PFSK-1 (cell line): Measurements from ENCODE around the gene SYNDIG1.

Experiments
- FOXP2 ChIP-seq: optimal IDR thresholded peaks from 2 replicates; pipeline ENCODE3; 2011; ENCODE audit warnings: borderline replicate concordance, control low read depth, inconsistent platforms; ENCODE audit not compliant: insufficient read depth; ENCODE audit errors: extremely low read length, extremely low read depth
- POLR2AphosphoS5 ChIP-seq: IDR thresholded peaks from 2 replicates; pipeline ENCODE4 v1.6.1; 2012; ENCODE audit warnings: low read depth, mild to moderate bottlenecking, control low read depth, low read length, moderate library complexity
- SIN3A ChIP-seq: IDR thresholded peaks from 2 replicates; pipeline ENCODE4 v1.6.1; 2012; ENCODE audit warnings: mild to moderate bottlenecking, low read length, moderate library complexity, borderline replicate concordance; ENCODE audit not compliant: insufficient read depth
- TAF1 ChIP-seq: IDR thresholded peaks from 2 replicates; pipeline ENCODE4 v1.6.1; 2012; ENCODE audit warnings: low read length, control low read depth, borderline replicate concordance; ENCODE audit not compliant: insufficient read depth
- TF ChIP-seq, protein P1 (sequence below), 2 experiments: IDR thresholded peaks; 2 replicates each; pipeline versions ENCODE4 v1.6.1 to v1.8.0; 2011 to 2012; ENCODE audit warnings: low read depth in 2 of 2, low read length in 2 of 2, control low read depth in 1 of 2, inconsistent platforms in 1 of 2, mild to moderate bottlenecking in 1 of 2, moderate library complexity in 1 of 2; ENCODE audit not compliant: insufficient read depth in 1 of 2

The SYNDIG1 gene

DNA sequence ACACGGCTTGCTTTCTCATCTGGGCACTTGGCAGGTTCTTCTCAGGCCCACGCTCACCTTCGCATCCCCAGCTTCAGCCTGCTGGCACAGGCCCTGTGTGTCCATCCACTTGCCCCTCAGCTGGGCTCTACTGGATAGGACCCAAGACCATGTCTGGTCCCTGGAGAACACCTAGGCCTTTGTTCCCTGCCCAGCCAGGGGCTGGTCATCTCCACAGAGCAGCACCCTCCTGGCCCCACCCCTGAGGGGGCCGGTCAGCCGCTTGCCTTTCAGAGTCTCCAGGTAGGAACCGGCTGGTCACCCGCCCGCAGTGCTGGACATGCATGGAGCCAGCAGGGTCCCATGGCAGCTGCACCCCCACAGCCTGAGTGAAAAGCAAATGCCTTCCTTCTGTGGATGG, 191.2 kb downstream of the SYNDIG1 start:
- no peak for TF ChIP-seq FOXP2
- no peak for TF ChIP-seq SIN3A
- no peak for TF ChIP-seq TAF1
- no peak for TF ChIP-seq POLR2AphosphoS5
- TF ChIP-seq, protein P1, sequence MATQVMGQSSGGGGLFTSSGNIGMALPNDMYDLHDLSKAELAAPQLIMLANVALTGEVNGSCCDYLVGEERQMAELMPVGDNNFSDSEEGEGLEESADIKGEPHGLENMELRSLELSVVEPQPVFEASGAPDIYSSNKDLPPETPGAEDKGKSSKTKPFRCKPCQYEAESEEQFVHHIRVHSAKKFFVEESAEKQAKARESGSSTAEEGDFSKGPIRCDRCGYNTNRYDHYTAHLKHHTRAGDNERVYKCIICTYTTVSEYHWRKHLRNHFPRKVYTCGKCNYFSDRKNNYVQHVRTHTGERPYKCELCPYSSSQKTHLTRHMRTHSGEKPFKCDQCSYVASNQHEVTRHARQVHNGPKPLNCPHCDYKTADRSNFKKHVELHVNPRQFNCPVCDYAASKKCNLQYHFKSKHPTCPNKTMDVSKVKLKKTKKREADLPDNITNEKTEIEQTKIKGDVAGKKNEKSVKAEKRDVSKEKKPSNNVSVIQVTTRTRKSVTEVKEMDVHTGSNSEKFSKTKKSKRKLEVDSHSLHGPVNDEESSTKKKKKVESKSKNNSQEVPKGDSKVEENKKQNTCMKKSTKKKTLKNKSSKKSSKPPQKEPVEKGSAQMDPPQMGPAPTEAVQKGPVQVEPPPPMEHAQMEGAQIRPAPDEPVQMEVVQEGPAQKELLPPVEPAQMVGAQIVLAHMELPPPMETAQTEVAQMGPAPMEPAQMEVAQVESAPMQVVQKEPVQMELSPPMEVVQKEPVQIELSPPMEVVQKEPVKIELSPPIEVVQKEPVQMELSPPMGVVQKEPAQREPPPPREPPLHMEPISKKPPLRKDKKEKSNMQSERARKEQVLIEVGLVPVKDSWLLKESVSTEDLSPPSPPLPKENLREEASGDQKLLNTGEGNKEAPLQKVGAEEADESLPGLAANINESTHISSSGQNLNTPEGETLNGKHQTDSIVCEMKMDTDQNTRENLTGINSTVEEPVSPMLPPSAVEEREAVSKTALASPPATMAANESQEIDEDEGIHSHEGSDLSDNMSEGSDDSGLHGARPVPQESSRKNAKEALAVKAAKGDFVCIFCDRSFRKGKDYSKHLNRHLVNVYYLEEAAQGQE (IDR thresholded peaks at IDR 0.05; ENCODE audit: insufficient read depth in 1 of 2, low read depth in 2 of 2, low read length in 2 of 2): no peak

DNA sequence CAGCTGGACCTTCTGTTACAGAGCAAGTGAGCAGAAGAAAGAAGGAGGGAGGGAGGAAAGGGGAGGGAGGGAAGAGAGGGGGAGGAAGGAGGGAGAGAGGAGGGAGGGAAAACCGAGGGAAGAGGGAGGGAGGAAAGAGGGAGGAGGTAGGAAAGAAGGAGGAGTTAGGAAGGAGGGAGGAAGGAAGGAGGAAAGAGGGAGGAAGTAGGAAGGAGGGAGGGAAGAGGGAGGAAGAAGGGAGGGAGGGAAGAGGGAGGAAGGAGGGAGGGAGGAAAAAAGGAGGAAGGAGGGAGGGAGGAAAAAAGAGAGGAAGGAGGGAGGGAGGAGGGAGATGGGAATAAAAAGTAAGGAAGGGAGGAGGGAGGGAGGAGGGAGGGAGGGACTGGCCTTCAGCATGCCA, 191.8 kb downstream of the SYNDIG1 start:
- TF ChIP-seq FOXP2: no peak

DNA sequence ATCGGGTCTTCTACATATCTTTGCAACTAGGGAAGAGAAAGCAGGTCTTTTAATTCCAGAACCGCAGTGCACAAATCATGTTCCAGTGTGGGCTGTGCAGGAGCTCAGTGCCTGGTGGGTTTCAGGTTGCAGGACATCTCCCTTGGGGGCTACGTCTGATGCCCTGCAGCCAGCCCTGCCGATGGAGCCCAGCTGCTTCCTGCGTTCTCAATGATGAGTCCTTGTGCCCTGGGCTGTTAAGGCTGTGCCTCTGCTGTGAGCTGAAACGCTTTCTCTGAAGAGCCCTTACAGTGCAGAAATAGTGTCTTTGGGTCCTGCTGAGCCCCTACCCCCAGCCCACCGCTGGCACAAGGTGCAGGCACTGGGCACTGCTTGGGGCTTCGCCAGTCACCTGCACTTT, 192.9 kb downstream of the SYNDIG1 start:
- no peak for TF ChIP-seq SIN3A
- no peak for TF ChIP-seq TAF1
- TF ChIP-seq, protein P1 (IDR thresholded peaks at IDR 0.05; ENCODE audit: insufficient read depth in 1 of 2, low read depth in 2 of 2, low read length in 2 of 2): no peak
- no peak for TF ChIP-seq FOXP2
- TF ChIP-seq POLR2AphosphoS5: no peak

DNA sequence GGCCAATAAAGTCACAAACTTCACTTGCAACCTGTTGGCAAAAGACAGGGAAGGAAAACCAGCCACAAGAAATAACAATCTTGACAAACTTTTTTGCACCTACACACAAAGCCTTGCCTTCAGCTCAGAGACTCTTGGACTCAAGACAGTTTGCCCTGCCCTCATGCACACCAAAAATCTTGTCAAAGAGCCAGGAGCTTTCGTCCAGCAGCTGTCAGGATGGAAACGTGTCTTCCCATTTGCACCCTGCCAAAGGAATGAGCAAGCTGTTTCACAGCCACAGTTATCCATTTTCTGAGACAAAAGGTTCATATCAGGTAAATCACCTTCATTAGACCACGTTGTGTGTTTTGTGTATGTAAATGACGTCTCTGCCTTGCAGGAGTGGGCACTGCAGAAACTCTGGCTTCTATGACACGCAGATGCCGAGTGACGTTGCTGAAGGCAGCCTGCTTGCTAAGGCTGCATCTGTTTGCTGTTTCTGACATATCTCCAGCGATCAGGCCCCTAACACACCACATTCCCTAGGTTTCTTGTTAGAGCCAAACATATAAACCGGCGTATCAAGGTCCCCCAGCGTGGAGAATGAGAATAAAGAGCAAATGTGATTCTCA, 193.4 kb downstream of the SYNDIG1 start:
- TF ChIP-seq, protein P1 (IDR thresholded peaks at IDR 0.05; ENCODE audit: insufficient read depth in 1 of 2, low read depth in 2 of 2, low read length in 2 of 2): no peak
- TF ChIP-seq SIN3A (no peak), POLR2AphosphoS5 (no peak), TAF1 (no peak), FOXP2 (no peak)

DNA sequence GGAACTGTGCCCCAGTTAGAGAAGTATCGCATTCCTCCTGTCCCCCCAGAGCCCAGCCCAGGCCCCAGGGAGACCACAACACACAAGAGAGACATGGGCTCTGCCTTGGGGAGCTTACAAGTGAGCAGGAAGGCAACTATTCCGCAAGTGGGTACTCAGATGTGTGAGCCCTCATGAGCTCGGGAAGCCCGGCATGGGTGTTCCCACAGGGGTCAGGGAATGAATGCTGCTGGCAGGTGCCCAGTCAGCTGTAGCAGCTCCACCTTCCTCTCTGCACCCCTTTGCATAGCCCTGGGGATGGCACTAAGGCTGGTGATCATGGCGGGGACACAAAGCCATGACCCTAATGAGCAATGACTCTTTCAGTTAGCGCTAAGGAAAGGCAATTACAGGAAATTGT, 194.1 kb downstream of the SYNDIG1 start:
- TF ChIP-seq TAF1 (no peak), POLR2AphosphoS5 (no peak), SIN3A (no peak), FOXP2 (no peak)
- TF ChIP-seq, protein P1 (IDR thresholded peaks at IDR 0.05; ENCODE audit: insufficient read depth in 1 of 2, low read depth in 2 of 2, low read length in 2 of 2): no peak
